ENCODE results near the gene TAAR9.
"Not testable (repeated sequence)": the region's sequence is repeated elsewhere in the genome, so short reads cannot be mapped to it uniquely, and the experiment has no call there.

Gene TAAR9

GRCh38 chr6:132544826-132545225 is 6.7 kb downstream of the TAAR9 start:
- Histone ChIP-seq H3K4me1 (ENCODE audit: control insufficient read depth, insufficient read depth, low read length, poor library complexity, severe bottlenecking) (no peaks in the 10 kb centered on the region), H3K9me3 (ENCODE audit: control insufficient read depth, low read length) (no peaks in the 10 kb centered on the region), H3K27me3 (replicated peaks; ENCODE audit: control insufficient read depth, insufficient read depth, low read length, poor library complexity, severe bottlenecking) (no peaks in the 10 kb centered on the region), H3K27ac (ENCODE audit: insufficient read depth, low read length, poor library complexity, severe bottlenecking) (no peak overlapping the region), H3K4me3 (ENCODE audit: insufficient read depth, low read depth, low read length, poor library complexity, severe bottlenecking) (no peak overlapping the region), H3K36me3 (ENCODE audit: control insufficient read depth, insufficient read depth, low read length) (no peaks in the 10 kb centered on the region)
- no peak for DNase-seq

- Histone ChIP-seq H3K36me3 (ENCODE audit: control insufficient read depth, insufficient read depth, low read length) (no peaks in the 10 kb centered on the region), H3K9me3 (ENCODE audit: control insufficient read depth, low read length) (no peaks in the 10 kb centered on the region), H3K4me1 (ENCODE audit: control insufficient read depth, insufficient read depth, low read length, poor library complexity, severe bottlenecking) (no peaks in the 10 kb centered on the region), H3K4me3 (ENCODE audit: insufficient read depth, low read depth, low read length, poor library complexity, severe bottlenecking) (no peak overlapping the region), H3K27me3 (replicated peaks; ENCODE audit: control insufficient read depth, insufficient read depth, low read length, poor library complexity, severe bottlenecking) (peaks cover 3% of the 10 kb centered on the region), H3K27ac (ENCODE audit: insufficient read depth, low read length, poor library complexity, severe bottlenecking) (no peak overlapping the region)
- no peak for DNase-seq
These were observed 10.8 kb downstream of the TAAR9 start for GRCh38 chr6:132548746-132549463.

- Histone ChIP-seq H3K27me3 (replicated peaks; ENCODE audit: control insufficient read depth, insufficient read depth, low read length, poor library complexity, severe bottlenecking) (peaks cover 3% of the 10 kb centered on the region), H3K27ac (ENCODE audit: insufficient read depth, low read length, poor library complexity, severe bottlenecking) (no peak overlapping the region), H3K36me3 (ENCODE audit: control insufficient read depth, insufficient read depth, low read length) (no peaks in the 10 kb centered on the region), H3K4me1 (ENCODE audit: control insufficient read depth, insufficient read depth, low read length, poor library complexity, severe bottlenecking) (no peaks in the 10 kb centered on the region), H3K9me3 (ENCODE audit: control insufficient read depth, low read length) (no peaks in the 10 kb centered on the region), H3K4me3 (ENCODE audit: insufficient read depth, low read depth, low read length, poor library complexity, severe bottlenecking) (no peak overlapping the region)
- DNase-seq = no peak
These were observed 13.1 kb downstream of the TAAR9 start for GRCh38 chr6:132551214-132551613.

- H3K4me3 ChIP-seq (ENCODE audit: insufficient read depth, low read depth, low read length, poor library complexity, severe bottlenecking) = no peak within 1 kb of the TSS
- no peak for DNase-seq
- no peaks in the 10 kb centered on the region for H3K4me1 ChIP-seq (ENCODE audit: control insufficient read depth, insufficient read depth, low read length, poor library complexity, severe bottlenecking)
- no peaks in the 10 kb centered on the region for H3K9me3 ChIP-seq (ENCODE audit: control insufficient read depth, low read length)
- H3K36me3 ChIP-seq (ENCODE audit: control insufficient read depth, insufficient read depth, low read length) = no peaks in the 10 kb centered on the region
- H3K27me3 ChIP-seq (replicated peaks; ENCODE audit: control insufficient read depth, insufficient read depth, low read length, poor library complexity, severe bottlenecking) = peaks cover 3% of the 10 kb centered on the region
- no peak within 1 kb of the TSS for H3K27ac ChIP-seq (ENCODE audit: insufficient read depth, low read length, poor library complexity, severe bottlenecking)
These were observed 14.3 kb downstream of the TAAR9 start, which contains the start of gene TAAR8 for GRCh38 chr6:132552372-132552771. Gene TAAR8 (plus strand): TSS chr6:132552672. CDS start chr6:132552693, 21 bp downstream.

- not testable (repeated sequence) for H3K27ac ChIP-seq (ENCODE audit: insufficient read depth, low read length, poor library complexity, severe bottlenecking); H3K4me1 ChIP-seq (ENCODE audit: control insufficient read depth, insufficient read depth, low read length, poor library complexity, severe bottlenecking); H3K9me3 ChIP-seq (ENCODE audit: control insufficient read depth, low read length); H3K4me3 ChIP-seq (ENCODE audit: insufficient read depth, low read depth, low read length, poor library complexity, severe bottlenecking); H3K27me3 ChIP-seq (replicated peaks; ENCODE audit: control insufficient read depth, insufficient read depth, low read length, poor library complexity, severe bottlenecking); H3K36me3 ChIP-seq (ENCODE audit: control insufficient read depth, insufficient read depth, low read length); DNase-seq
These were observed 22.0 kb downstream of the TAAR9 start for GRCh38 chr6:132560087-132560486.

GRCh38 chr6:132566404-132566803 is 28.3 kb downstream of the TAAR9 start:
- Histone ChIP-seq H3K27me3 (replicated peaks; ENCODE audit: control insufficient read depth, insufficient read depth, low read length, poor library complexity, severe bottlenecking) (no peaks in the 10 kb centered on the region), H3K4me3 (ENCODE audit: insufficient read depth, low read depth, low read length, poor library complexity, severe bottlenecking) (no peak overlapping the region), H3K4me1 (ENCODE audit: control insufficient read depth, insufficient read depth, low read length, poor library complexity, severe bottlenecking) (no peaks in the 10 kb centered on the region), H3K36me3 (ENCODE audit: control insufficient read depth, insufficient read depth, low read length) (no peaks in the 10 kb centered on the region), H3K9me3 (ENCODE audit: control insufficient read depth, low read length) (no peaks in the 10 kb centered on the region), H3K27ac (ENCODE audit: insufficient read depth, low read length, poor library complexity, severe bottlenecking) (no peak overlapping the region)
- no peak for DNase-seq

- Histone ChIP-seq H3K4me3 (ENCODE audit: insufficient read depth, low read depth, low read length, poor library complexity, severe bottlenecking) (no peak overlapping the region), H3K36me3 (ENCODE audit: control insufficient read depth, insufficient read depth, low read length) (no peaks in the 10 kb centered on the region), H3K9me3 (ENCODE audit: control insufficient read depth, low read length) (no peaks in the 10 kb centered on the region), H3K4me1 (ENCODE audit: control insufficient read depth, insufficient read depth, low read length, poor library complexity, severe bottlenecking) (no peaks in the 10 kb centered on the region), H3K27ac (ENCODE audit: insufficient read depth, low read length, poor library complexity, severe bottlenecking) (no peak overlapping the region), H3K27me3 (replicated peaks; ENCODE audit: control insufficient read depth, insufficient read depth, low read length, poor library complexity, severe bottlenecking) (peaks cover 7% of the 10 kb centered on the region)
- DNase-seq = no peak
These were observed 29.5 kb downstream of the TAAR9 start for GRCh38 chr6:132567566-132567965.

- Histone ChIP-seq H3K9me3 (ENCODE audit: control insufficient read depth, low read length) (no peaks in the 10 kb centered on the region), H3K27me3 (replicated peaks; ENCODE audit: control insufficient read depth, insufficient read depth, low read length, poor library complexity, severe bottlenecking) (peaks cover 7% of the 10 kb centered on the region), H3K27ac (ENCODE audit: insufficient read depth, low read length, poor library complexity, severe bottlenecking) (no peak overlapping the region), H3K4me1 (ENCODE audit: control insufficient read depth, insufficient read depth, low read length, poor library complexity, severe bottlenecking) (no peaks in the 10 kb centered on the region), H3K4me3 (ENCODE audit: insufficient read depth, low read depth, low read length, poor library complexity, severe bottlenecking) (no peak overlapping the region), H3K36me3 (ENCODE audit: control insufficient read depth, insufficient read depth, low read length) (no peaks in the 10 kb centered on the region)
- no peak for DNase-seq
These were observed 30.5 kb downstream of the TAAR9 start for GRCh38 chr6:132568611-132569010.

- peaks cover 7% of the 10 kb centered on the region for H3K27me3 ChIP-seq (replicated peaks; ENCODE audit: control insufficient read depth, insufficient read depth, low read length, poor library complexity, severe bottlenecking)
- H3K4me1 ChIP-seq (ENCODE audit: control insufficient read depth, insufficient read depth, low read length, poor library complexity, severe bottlenecking) = no peaks in the 10 kb centered on the region
- H3K4me3 ChIP-seq (ENCODE audit: insufficient read depth, low read depth, low read length, poor library complexity, severe bottlenecking) = no peak overlapping the region
- H3K36me3 ChIP-seq (ENCODE audit: control insufficient read depth, insufficient read depth, low read length) = no peaks in the 10 kb centered on the region
- H3K27ac ChIP-seq (ENCODE audit: insufficient read depth, low read length, poor library complexity, severe bottlenecking) = no peak overlapping the region
- no peak for DNase-seq
- no peaks in the 10 kb centered on the region for H3K9me3 ChIP-seq (ENCODE audit: control insufficient read depth, low read length)
These were observed 31.1 kb downstream of the TAAR9 start for GRCh38 chr6:132569170-132569569.

GRCh38 chr6:132570221-132570777 is 32.2 kb downstream of the TAAR9 start, which contains the start of gene TAAR6:
Gene TAAR6 (plus strand): TSS chr6:132570322. CDS start chr6:132570322, 0 bp downstream.
- no peak within 1 kb of the TSS for H3K4me3 ChIP-seq (ENCODE audit: insufficient read depth, low read depth, low read length, poor library complexity, severe bottlenecking)
- H3K36me3 ChIP-seq (ENCODE audit: control insufficient read depth, insufficient read depth, low read length) = no peaks in the 10 kb centered on the region
- no peaks in the 10 kb centered on the region for H3K4me1 ChIP-seq (ENCODE audit: control insufficient read depth, insufficient read depth, low read length, poor library complexity, severe bottlenecking)
- peaks cover 7% of the 10 kb centered on the region for H3K27me3 ChIP-seq (replicated peaks; ENCODE audit: control insufficient read depth, insufficient read depth, low read length, poor library complexity, severe bottlenecking)
- no peaks in the 10 kb centered on the region for H3K9me3 ChIP-seq (ENCODE audit: control insufficient read depth, low read length)
- no peak within 1 kb of the TSS for H3K27ac ChIP-seq (ENCODE audit: insufficient read depth, low read length, poor library complexity, severe bottlenecking)
- DNase-seq = no peak

Measured in effector memory CD4-positive, alpha-beta T cell (primary cell).